Brain microvascular endothelial cell (primary cell): ENCODE measurements around the gene EDARADD.

Source experiments
- DNase-seq: peaks from one replicate; pipeline ENCODE4 v3.0.0-alpha.2; 2020
- H3K27ac ChIP-seq: fragments of 250-450 bp; sonication (Bioruptor Pico); 2 replicates; pipeline ENCODE4 v1.5.1; 2020; ENCODE audit warnings: mild to moderate bottlenecking, moderate library complexity
- H3K27me3 ChIP-seq: fragments of 250-450 bp; sonication (Bioruptor Pico); replicated peaks from 2 replicates; pipeline ENCODE4 v1.5.1; 2020; ENCODE audit warnings: mild to moderate bottlenecking
- H3K36me3 ChIP-seq: fragments of 250-450 bp; sonication (Bioruptor Pico); replicated peaks from 2 replicates; pipeline ENCODE4 v1.5.1; 2020; ENCODE audit warnings: mild to moderate bottlenecking
- H3K4me3 ChIP-seq: 2 replicates; pipeline ENCODE4 v1.5.1; 2011; ENCODE audit warnings: low read depth, mild to moderate bottlenecking, control low read depth, low read length, moderate library complexity
- in situ Hi-C: cut with HindIII; loops from 2 replicates; pipeline ENCODE4 v1.10.0; 2017; ENCODE audit warnings: low sequenced_read_pairs, low pct_ligation_motif_present
- TF ChIP-seq, protein P1 (sequence below): IDR thresholded peaks from 2 replicates; pipeline ENCODE4 v1.5.1; 2011; ENCODE audit warnings: low read depth, mild to moderate bottlenecking, moderate library complexity, low read length, control low read depth, inconsistent platforms; ENCODE audit errors: missing control alignments

EDARADD gene

DNA sequence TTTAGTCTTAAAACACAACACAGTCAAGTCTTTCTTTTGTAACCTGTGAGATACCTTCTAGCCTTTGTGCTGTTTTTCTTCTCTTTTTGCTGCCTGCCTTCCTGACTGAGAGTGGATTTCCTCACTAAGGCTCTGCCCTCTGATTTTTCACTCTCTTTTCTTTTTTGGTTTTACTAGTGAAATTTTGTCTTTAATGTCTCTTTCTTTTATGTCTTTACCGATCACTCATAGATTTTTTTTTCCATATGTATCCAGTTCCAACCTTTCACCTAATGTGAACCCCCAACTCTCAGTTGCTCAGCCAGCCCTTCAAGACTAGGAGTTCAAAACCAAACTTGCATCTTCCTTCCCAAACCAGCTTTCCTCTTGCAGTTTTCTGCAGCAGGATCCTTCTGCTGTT, 136.2 kb downstream of the EDARADD start:
- Histone ChIP-seq H3K27me3 (no peaks in the 10 kb centered on the region), H3K4me3 (no peak overlapping the region), H3K27ac (no peak overlapping the region), H3K36me3 (peaks cover 10% of the 10 kb centered on the region)
- in situ Hi-C loops, result no loop called here
- TF ChIP-seq, protein P1, sequence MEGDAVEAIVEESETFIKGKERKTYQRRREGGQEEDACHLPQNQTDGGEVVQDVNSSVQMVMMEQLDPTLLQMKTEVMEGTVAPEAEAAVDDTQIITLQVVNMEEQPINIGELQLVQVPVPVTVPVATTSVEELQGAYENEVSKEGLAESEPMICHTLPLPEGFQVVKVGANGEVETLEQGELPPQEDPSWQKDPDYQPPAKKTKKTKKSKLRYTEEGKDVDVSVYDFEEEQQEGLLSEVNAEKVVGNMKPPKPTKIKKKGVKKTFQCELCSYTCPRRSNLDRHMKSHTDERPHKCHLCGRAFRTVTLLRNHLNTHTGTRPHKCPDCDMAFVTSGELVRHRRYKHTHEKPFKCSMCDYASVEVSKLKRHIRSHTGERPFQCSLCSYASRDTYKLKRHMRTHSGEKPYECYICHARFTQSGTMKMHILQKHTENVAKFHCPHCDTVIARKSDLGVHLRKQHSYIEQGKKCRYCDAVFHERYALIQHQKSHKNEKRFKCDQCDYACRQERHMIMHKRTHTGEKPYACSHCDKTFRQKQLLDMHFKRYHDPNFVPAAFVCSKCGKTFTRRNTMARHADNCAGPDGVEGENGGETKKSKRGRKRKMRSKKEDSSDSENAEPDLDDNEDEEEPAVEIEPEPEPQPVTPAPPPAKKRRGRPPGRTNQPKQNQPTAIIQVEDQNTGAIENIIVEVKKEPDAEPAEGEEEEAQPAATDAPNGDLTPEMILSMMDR, result no peak
- no peak for DNase-seq

DNA sequence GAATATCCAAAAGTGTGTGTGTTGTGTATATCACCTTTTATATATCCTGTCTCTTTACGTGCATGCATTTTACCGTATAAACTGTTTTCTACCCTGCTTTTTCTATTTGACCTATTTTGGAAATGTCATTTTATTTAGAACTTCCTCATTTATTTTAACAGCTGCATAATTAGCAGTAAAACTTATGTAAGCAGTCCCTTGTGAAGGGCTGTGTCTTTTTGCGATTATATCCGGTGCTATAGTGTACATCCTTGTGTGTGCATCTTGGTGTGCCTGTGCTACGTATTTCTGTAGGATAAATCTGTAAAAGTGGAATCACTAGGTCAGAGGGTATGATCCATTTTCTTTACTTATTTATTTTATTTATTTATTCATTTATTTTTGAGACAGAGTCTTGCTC, 136.9 kb downstream of the EDARADD start:
- Histone ChIP-seq H3K36me3 (peaks cover 10% of the 10 kb centered on the region), H3K27me3 (no peaks in the 10 kb centered on the region), H3K4me3 (no peak overlapping the region), H3K27ac (no peak overlapping the region)
- in situ Hi-C loops, result no loop called here
- DNase-seq, result no peak
- TF ChIP-seq, protein P1, result no peak

DNA sequence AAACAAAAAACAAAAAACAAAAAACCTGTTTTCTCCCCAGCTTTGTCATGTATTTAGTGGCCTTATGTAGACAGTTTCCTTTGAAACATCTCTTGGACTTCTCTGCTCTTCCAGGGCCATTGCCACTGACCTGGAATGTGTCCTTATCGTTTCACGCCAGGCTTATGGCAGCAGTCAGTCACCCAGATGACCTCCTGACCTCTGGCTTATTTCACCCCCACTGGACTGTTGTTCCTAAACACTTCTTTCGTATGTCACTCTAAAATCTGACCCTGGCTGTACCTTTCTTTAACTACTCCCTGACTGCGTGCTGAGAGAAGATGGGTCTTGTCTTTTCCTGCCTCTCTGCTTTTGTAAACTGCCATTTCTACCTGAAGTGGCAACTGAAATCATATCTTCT, 138.8 kb downstream of the EDARADD start:
- Histone ChIP-seq H3K27ac (no peak overlapping the region), H3K4me3 (no peak overlapping the region), H3K36me3 (peaks cover 4% of the 10 kb centered on the region), H3K27me3 (no peaks in the 10 kb centered on the region)
- TF ChIP-seq, protein P1, result no peak
- in situ Hi-C loops, result no loop called here
- DNase-seq, result no peak

DNA sequence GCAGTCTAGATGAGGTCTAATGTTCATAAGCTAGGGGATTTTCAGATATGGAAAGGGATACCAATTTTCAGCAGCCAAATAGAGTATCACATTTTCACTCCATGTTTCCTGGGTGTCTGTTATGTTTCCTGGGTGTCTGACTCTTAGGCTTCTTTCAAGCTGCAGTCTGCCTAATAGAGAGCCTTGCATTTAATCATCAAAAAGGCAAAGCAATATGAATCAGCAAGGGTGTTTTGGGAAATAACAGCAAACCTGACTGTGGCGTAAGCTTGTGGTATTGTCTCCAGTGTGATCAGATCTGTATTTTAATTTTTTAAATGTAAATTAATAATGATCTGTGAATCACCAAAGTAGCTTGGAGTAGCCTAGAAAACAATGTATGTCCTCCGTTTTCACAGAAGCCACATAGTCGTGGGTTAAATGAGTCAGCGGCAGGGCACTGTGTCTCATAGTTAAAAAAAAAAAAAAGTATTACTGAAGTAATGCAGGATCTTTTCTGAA, 140.1 kb downstream of the EDARADD start:
- in situ Hi-C loops, result no loop called here
- Histone ChIP-seq H3K27me3 (no peaks in the 10 kb centered on the region), H3K27ac (peak overlapping the region; percentile 2), H3K4me3 (no peak overlapping the region), H3K36me3 (peaks cover 15% of the 10 kb centered on the region)
- TF ChIP-seq, protein P1, result no peak
- DNase-seq, result peak; percentile 72
